ENCODE data around the gene RBMS3. TPM values are rescaled to one million over a fixed set of nuclear protein-coding genes. Genes with fewer than 3 reads are reported as not detected.

The RBMS3 gene
- total and polyA plus RNA-seq, 3 donors from 2014 or later, result 5.6 to 36.2 (median 19.7) TPM

GRCh38 chr3:29889215-29889614 is 608.3 kb downstream of the RBMS3 start:
- intact Hi-C loops (cut with DNase I; ENCODE audit: low total_unique reads), result no loop called here
- H3K27me3 ChIP-seq, result no peaks in the 10 kb centered on the region
- DNase-seq, result no peak
- no peak overlapping the region for H3K4me3 ChIP-seq
- TF ChIP-seq POLR2A (IDR thresholded peaks at IDR 0.05) (no peak), CTCF (IDR thresholded peaks at IDR 0.05) (no peak)
- no peaks in the 10 kb centered on the region for H3K36me3 ChIP-seq (ENCODE audit: low read depth, missing control alignments)
- WGBS, 2 donors, result 97 to 100% methylated on average over 1 of the region's 1 CpG
- no peaks in the 10 kb centered on the region for H3K9me3 ChIP-seq
- H3K4me1 ChIP-seq, result no peaks in the 10 kb centered on the region
- H3K27ac ChIP-seq, result no peak overlapping the region

GRCh38 chr3:29890801-29891200 is 609.9 kb downstream of the RBMS3 start:
- TF ChIP-seq CTCF (IDR thresholded peaks at IDR 0.05), result no peak
- TF ChIP-seq POLR2A (IDR thresholded peaks at IDR 0.05), result no peak
- no peaks in the 10 kb centered on the region for H3K27me3 ChIP-seq
- H3K36me3 ChIP-seq (ENCODE audit: low read depth, missing control alignments), result no peaks in the 10 kb centered on the region
- H3K9me3 ChIP-seq, result no peaks in the 10 kb centered on the region
- no peaks in the 10 kb centered on the region for H3K4me1 ChIP-seq
- 76 to 78% methylated on average over 5 of the region's 5 CpGs for WGBS, 2 donors
- no peak overlapping the region for H3K27ac ChIP-seq
- intact Hi-C loops (cut with DNase I; ENCODE audit: low total_unique reads), result no loop called here
- H3K4me3 ChIP-seq, result no peak overlapping the region
- no peak for DNase-seq

GRCh38 chr3:29892976-29893554 is 612.2 kb downstream of the RBMS3 start:
- TF ChIP-seq POLR2A (IDR thresholded peaks at IDR 0.05), result no peak
- no peak for TF ChIP-seq CTCF (IDR thresholded peaks at IDR 0.05)
- Histone ChIP-seq H3K4me1 (peaks cover 5% of the 10 kb centered on the region), H3K27ac (no peak overlapping the region), H3K36me3 (ENCODE audit: low read depth, missing control alignments) (no peaks in the 10 kb centered on the region), H3K4me3 (no peak overlapping the region), H3K27me3 (no peaks in the 10 kb centered on the region), H3K9me3 (no peaks in the 10 kb centered on the region)
- no peak for DNase-seq
- intact Hi-C loops (cut with DNase I; ENCODE audit: low total_unique reads), result no loop called here
- 90 to 93% methylated on average over 6 of the region's 6 CpGs for WGBS, 2 donors

- no peak for TF ChIP-seq POLR2A (IDR thresholded peaks at IDR 0.05)
- no peak for TF ChIP-seq CTCF (IDR thresholded peaks at IDR 0.05)
- H3K9me3 ChIP-seq, result no peaks in the 10 kb centered on the region
- no peak for DNase-seq
- intact Hi-C loops (cut with DNase I; ENCODE audit: low total_unique reads), result no loop called here
- H3K27ac ChIP-seq, result no peak overlapping the region
- no peaks in the 10 kb centered on the region for H3K36me3 ChIP-seq (ENCODE audit: low read depth, missing control alignments)
- WGBS, 2 donors, result 51 to 59% methylated on average over 3 of the region's 3 CpGs
- H3K4me3 ChIP-seq, result no peak overlapping the region
- no peaks in the 10 kb centered on the region for H3K27me3 ChIP-seq
- peaks cover 5% of the 10 kb centered on the region for H3K4me1 ChIP-seq
Measured at GRCh38 chr3:29896856-29897255, 616.0 kb downstream of the RBMS3 start.
